GM19043 (cell line): Measurements from ENCODE around the gene DRICH1.
"Not testable (repeated sequence)": the region's sequence is repeated elsewhere in the genome, so short reads cannot be mapped to it uniquely, and the experiment has no call there.

Source experiments
- ATAC-seq: cut with Tn5 transposase; IDR thresholded peaks from one replicate; pipeline ENCODE4 v1.9.1; 2021; ENCODE audit warnings: low read depth; ENCODE audit not compliant: unreplicated experiment

DRICH1 gene

GRCh38 chr22:23570681-23571080, 61.4 kb downstream of the DRICH1 start:
- no peak for ATAC-seq

- no peak for ATAC-seq
Measured at GRCh38 chr22:23569716-23570115, 62.4 kb downstream of the DRICH1 start.

GRCh38 chr22:23569291-23569690, 62.8 kb downstream of the DRICH1 start:
- no peak for ATAC-seq

GRCh38 chr22:23566705-23567475, 65.2 kb downstream of the DRICH1 start:
- ATAC-seq, result no peak

- no peak for ATAC-seq
Measured at GRCh38 chr22:23565915-23566704, 66.0 kb downstream of the DRICH1 start.

GRCh38 chr22:23565305-23565914, 66.7 kb downstream of the DRICH1 start:
- ATAC-seq, result no peak

- ATAC-seq, result no peak
Measured at GRCh38 chr22:23564276-23564675, 67.8 kb downstream of the DRICH1 start.

- no peak for ATAC-seq
Measured at GRCh38 chr22:23563111-23563510, 69.0 kb downstream of the DRICH1 start.

GRCh38 chr22:23562186-23562585, 69.9 kb downstream of the DRICH1 start:
- ATAC-seq, result no peak

- ATAC-seq, result not testable (repeated sequence)
Measured at GRCh38 chr22:23561025-23561510, 71.1 kb downstream of the DRICH1 start.

GRCh38 chr22:23560215-23560614, 71.9 kb downstream of the DRICH1 start:
- ATAC-seq, result not testable (repeated sequence)
